Loucy (cell line): ENCODE data around the gene MAPRE2.

Experiments used
- H2AFZ ChIP-seq: fragments of 200-600 bp; sonication (generic); 2 replicates; pipeline ENCODE4 v1.6.0; 2016; ENCODE audit warnings: antibody characterized with exemption, mild to moderate bottlenecking, low read length, moderate library complexity
- H3F3A ChIP-seq: fragments of 200-600 bp; 2 replicates; pipeline ENCODE4 v1.6.0; 2016; ENCODE audit warnings: antibody characterized with exemption, low read depth, mild to moderate bottlenecking
- H3K27me3 ChIP-seq: fragments of 200-600 bp; sonication (generic); 2 replicates; pipeline ENCODE4 v1.6.1; 2014; ENCODE audit warnings: low read length, mild to moderate bottlenecking; ENCODE audit not compliant: insufficient read depth, poor library complexity, severe bottlenecking
- H3K36me3 ChIP-seq: fragments of 200-600 bp; sonication (generic); 2 replicates; pipeline ENCODE4 v1.6.1; 2016; ENCODE audit warnings: low read length; ENCODE audit not compliant: insufficient read depth
- H3K4me1 ChIP-seq: fragments of 200-600 bp; sonication (generic); 2 replicates; pipeline ENCODE4 v1.5.1; 2014; ENCODE audit warnings: low read length, mild to moderate bottlenecking; ENCODE audit not compliant: insufficient read depth, poor library complexity, severe bottlenecking
- H3K4me2 ChIP-seq: fragments of 200-600 bp; sonication (generic); 2 replicates; pipeline ENCODE4 v1.6.0; 2014; ENCODE audit warnings: antibody characterized with exemption, low read length, low read depth, mild to moderate bottlenecking; ENCODE audit not compliant: poor library complexity, severe bottlenecking
- H3K4me3 ChIP-seq: fragments of 200-600 bp; sonication (generic); 2 replicates; pipeline ENCODE4 v1.5.1; 2014; ENCODE audit warnings: low read length, mild to moderate bottlenecking, mixed read lengths; ENCODE audit not compliant: poor library complexity, severe bottlenecking
- H3K79me2 ChIP-seq: fragments of 200-600 bp; sonication (generic); 2 replicates; pipeline ENCODE4 v1.6.1; 2014; ENCODE audit warnings: low read length; ENCODE audit not compliant: insufficient read depth
- H3K9ac ChIP-seq: fragments of 200-600 bp; sonication (generic); 2 replicates; pipeline ENCODE4 v1.6.0; 2014; ENCODE audit warnings: mild to moderate bottlenecking, low read depth, low read length, moderate library complexity; ENCODE audit not compliant: poor library complexity, severe bottlenecking
- H3K9me2 ChIP-seq: fragments of 200-600 bp; sonication (generic); replicated peaks from 2 replicates; pipeline ENCODE4 v1.6.1; 2016; ENCODE audit warnings: low read depth, low read length, mixed read lengths
- H3K9me3 ChIP-seq: fragments of 200-600 bp; sonication (generic); 2 replicates; pipeline ENCODE4 v1.6.1; 2014; ENCODE audit warnings: mild to moderate bottlenecking, antibody characterized with exemption, low read length, low read depth; ENCODE audit not compliant: insufficient read depth
- H4K20me1 ChIP-seq: fragments of 200-600 bp; sonication (generic); 2 replicates; pipeline ENCODE4 v1.6.0; 2014; ENCODE audit warnings: antibody characterized with exemption, low read length, mild to moderate bottlenecking; ENCODE audit not compliant: insufficient read depth, poor library complexity, severe bottlenecking
- CTCF ChIP-seq: fragments of 200-600 bp; sonication (generic); conservative IDR thresholded peaks from 2 replicates; pipeline ENCODE4 v1.5.1; 2014; ENCODE audit warnings: mild to moderate bottlenecking, antibody characterized with exemption, low read length
- EZH2phosphoT487 ChIP-seq: fragments of 200-600 bp; IDR thresholded peaks from 2 replicates; pipeline ENCODE4 v1.6.1; 2018; ENCODE audit warnings: antibody characterized with exemption, mild to moderate bottlenecking, moderate library complexity, borderline replicate concordance

The MAPRE2 gene

GRCh38 chr18:35179906-35180305 is 138.7 kb downstream of the MAPRE2 start:
- H3K4me2 ChIP-seq, result no peak overlapping the region
- peaks cover 1% of the 10 kb centered on the region for H3K4me1 ChIP-seq
- H3K36me3 ChIP-seq, result no peaks in the 10 kb centered on the region
- H3K4me3 ChIP-seq, result no peak overlapping the region
- H3K9me3 ChIP-seq, result no peaks in the 10 kb centered on the region
- H3K9ac ChIP-seq, result no peak overlapping the region
- TF ChIP-seq CTCF (no peak), EZH2phosphoT487 (no peak)
- no peaks in the 10 kb centered on the region for H3F3A ChIP-seq
- no peaks in the 10 kb centered on the region for H3K79me2 ChIP-seq
- no peaks in the 10 kb centered on the region for H4K20me1 ChIP-seq
- no peaks in the 10 kb centered on the region for H3K27me3 ChIP-seq
- H3K9me2 ChIP-seq, result no peaks in the 10 kb centered on the region
- H2AFZ ChIP-seq, result no peak overlapping the region

- Histone ChIP-seq H3K27me3 (no peaks in the 10 kb centered on the region), H2AFZ (no peak overlapping the region), H3K79me2 (no peaks in the 10 kb centered on the region), H3K4me3 (no peak overlapping the region), H3K4me2 (no peak overlapping the region), H4K20me1 (no peaks in the 10 kb centered on the region), H3K4me1 (no peaks in the 10 kb centered on the region), H3K9me2 (no peaks in the 10 kb centered on the region), H3K9me3 (no peaks in the 10 kb centered on the region), H3K36me3 (no peaks in the 10 kb centered on the region), H3F3A (no peaks in the 10 kb centered on the region), H3K9ac (no peak overlapping the region)
- TF ChIP-seq CTCF, result no peak
- no peak for TF ChIP-seq EZH2phosphoT487
These were observed 139.2 kb downstream of the MAPRE2 start for GRCh38 chr18:35180455-35180854.

- Histone ChIP-seq H3K27me3 (no peaks in the 10 kb centered on the region), H3K79me2 (no peaks in the 10 kb centered on the region), H3K4me2 (no peak overlapping the region), H2AFZ (no peak overlapping the region), H3K9me3 (no peaks in the 10 kb centered on the region), H3K4me1 (no peaks in the 10 kb centered on the region), H4K20me1 (no peaks in the 10 kb centered on the region), H3K9ac (no peak overlapping the region), H3F3A (no peaks in the 10 kb centered on the region), H3K9me2 (no peaks in the 10 kb centered on the region), H3K4me3 (no peak overlapping the region), H3K36me3 (no peaks in the 10 kb centered on the region)
- no peak for TF ChIP-seq EZH2phosphoT487
- no peak for TF ChIP-seq CTCF
These were observed 140.9 kb downstream of the MAPRE2 start for GRCh38 chr18:35182151-35182550.
